Activated CD8-positive, alpha-beta memory T cell treated with anti-CD3 and anti-CD28 coated beads, Interleukin-2, amount 50 U/mL, for 48 hours (primary cell): ENCODE results near the gene STAT5B.
A peak's percentile ranks its signal among the peaks of the same experiment; 100 is the strongest.
"Not testable (repeated sequence)": the region's sequence is repeated elsewhere in the genome, so short reads cannot be mapped to it uniquely, and the experiment has no call there.

Source experiments
- DNase-seq: peaks from one replicate; pipeline ENCODE4 v3.0.0-alpha.2; 2020

The STAT5B gene

GRCh38 chr17:42276359-42276608 lies at the start of gene STAT5B:
Gene STAT5B (minus strand): TSS chr17:42276391. CDS start chr17:42232127, 44,264 bp downstream.
- peak; percentile 85 for DNase-seq

- DNase-seq, result no peak
Observed at GRCh38 chr17:42325026-42325425, 48.8 kb upstream of the STAT5B start.

DNA sequence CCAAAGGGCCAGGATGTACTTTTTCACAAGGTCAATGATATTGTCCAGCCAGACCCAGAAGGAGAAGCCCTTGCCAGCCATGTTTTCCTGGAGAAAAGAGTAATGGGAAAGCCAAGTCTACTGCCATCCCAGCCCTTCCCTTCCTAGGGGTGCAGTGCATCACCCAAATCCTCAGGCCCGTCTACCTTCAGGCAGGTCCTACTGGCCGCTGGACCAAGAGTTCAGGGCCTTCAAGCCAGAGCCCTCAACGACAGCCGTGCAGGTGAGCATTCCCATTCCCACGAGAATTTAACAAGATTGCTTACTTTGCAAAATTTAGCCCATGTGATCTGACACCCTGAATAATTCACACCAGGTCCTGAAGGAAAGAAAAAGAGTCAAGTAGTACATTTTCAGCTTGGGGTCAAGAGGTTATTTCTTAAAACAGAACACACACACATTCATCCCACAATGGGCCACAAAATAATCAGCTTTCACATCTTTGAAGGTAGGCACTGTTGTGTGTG lies 47.1 kb upstream of the STAT5B start:
- DNase-seq, result no peak

DNA sequence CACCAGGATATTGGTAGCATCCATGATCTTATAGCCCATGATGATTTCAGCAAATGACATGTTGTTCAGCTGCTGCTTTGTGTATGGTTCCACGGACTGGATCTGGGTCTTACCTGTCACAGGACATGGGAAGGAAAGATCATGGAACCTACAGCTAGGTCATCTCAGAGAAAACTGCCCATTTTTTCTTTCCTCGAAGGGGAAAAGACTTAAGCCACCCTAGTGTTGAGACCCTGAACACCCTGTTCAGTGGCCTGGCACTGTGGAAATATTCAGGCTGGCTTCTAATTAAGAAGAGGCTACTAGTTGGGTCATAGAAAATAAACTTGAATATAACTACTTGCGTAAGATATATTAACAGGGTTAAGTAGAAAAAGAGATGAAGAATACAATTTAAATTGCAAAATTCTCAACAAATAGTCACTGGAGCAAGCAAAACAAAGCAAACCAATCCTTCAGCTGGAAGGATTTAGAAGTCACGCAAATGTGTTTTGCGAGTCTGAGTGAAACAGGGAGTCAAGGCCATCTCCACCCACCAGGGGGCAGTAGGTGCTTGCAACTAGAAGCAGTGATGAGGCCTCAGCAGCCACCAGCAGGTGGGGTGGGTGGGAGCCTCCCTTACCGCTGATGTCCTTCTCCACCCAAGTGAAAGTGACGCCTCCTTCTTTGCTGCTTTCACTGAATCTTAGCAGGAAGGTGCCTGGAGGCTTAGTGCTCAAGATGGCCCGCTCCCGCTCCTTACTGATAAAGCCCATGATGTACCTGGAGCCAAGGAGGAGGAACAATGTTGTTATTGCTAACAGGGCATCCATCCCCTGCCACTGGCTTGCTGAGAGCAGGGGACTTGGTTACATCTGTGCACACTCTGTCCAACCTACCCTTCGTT lies 46.4 kb upstream of the STAT5B start:
- DNase-seq, result peak; percentile 96

GRCh38 chr17:42321555-42321954 lies 45.4 kb upstream of the STAT5B start:
- DNase-seq, result no peak

DNA sequence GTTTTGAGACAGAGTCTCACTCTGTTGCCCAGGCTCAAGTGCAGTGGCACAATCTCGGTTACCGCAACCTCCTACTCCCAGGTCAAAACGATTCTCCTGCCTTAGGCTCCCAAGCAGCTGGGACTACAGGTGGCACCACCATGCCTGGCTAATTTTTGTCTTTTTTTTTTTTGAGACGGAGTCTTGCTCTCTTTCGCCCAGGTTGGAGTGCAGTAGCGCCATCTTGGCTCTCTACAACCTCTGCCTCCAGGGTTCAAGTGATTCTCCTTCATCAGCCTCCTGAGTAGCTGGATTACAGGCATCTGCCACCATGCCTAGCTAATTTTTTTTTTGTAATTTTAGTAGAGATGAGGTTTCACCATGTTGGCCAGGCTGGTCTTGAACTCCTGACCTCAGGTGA lies 41.8 kb upstream of the STAT5B start:
- not testable (repeated sequence) for DNase-seq

DNA sequence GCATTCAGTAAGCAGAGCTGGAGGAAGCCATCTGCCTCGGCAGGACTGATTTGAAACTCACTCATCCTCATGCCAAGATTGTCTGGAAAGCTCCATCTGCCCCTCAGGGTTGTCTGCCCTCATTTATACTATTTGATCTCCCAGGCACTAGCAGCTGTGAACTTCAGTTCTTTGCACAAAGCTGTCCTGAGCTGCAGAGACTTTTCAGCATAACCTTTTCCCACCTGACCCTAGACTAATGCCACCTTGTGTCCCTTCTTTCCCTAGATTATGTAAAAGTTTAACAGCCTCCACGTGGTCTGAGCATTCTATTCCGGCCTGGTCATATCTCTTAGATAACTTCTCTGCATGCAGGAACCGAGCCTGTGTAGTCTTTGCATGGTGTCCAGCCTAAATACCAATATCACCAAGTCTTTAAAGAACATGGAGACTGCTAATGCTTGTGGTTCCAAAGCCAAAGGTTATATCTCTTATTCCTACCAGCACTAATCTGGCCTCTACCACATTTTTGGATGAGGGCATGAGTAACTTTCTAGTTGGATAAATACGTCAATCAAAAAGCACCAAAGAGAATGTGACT lies 41.2 kb upstream of the STAT5B start:
- DNase-seq, result no peak

- DNase-seq, result no peak
Observed at GRCh38 chr17:42316755-42317154, 40.6 kb upstream of the STAT5B start.

GRCh38 chr17:42315402-42316156 lies 39.4 kb upstream of the STAT5B start:
- no peak for DNase-seq

- peak; percentile 68 for DNase-seq
Observed at GRCh38 chr17:42313773-42314566, 37.8 kb upstream of the STAT5B start.

GRCh38 chr17:42313389-42313772 lies 37.2 kb upstream of the STAT5B start:
- no peak for DNase-seq

- DNase-seq, result peak; percentile 89
Observed at GRCh38 chr17:42312285-42313130, 36.3 kb upstream of the STAT5B start.

DNA sequence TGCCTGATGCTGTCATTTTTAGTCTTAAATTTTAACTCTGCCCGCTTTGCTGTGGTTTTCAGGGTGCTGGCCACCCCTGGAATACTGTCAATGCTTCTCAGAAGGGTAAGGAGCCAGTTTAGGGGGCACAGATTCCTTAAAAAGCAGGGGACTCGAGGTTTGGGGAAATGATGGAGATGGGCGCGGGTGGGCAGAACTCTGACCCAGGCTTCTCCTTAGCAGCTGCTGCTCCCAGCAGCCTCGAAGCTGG lies 35.8 kb upstream of the STAT5B start:
- DNase-seq, result no peak

DNA sequence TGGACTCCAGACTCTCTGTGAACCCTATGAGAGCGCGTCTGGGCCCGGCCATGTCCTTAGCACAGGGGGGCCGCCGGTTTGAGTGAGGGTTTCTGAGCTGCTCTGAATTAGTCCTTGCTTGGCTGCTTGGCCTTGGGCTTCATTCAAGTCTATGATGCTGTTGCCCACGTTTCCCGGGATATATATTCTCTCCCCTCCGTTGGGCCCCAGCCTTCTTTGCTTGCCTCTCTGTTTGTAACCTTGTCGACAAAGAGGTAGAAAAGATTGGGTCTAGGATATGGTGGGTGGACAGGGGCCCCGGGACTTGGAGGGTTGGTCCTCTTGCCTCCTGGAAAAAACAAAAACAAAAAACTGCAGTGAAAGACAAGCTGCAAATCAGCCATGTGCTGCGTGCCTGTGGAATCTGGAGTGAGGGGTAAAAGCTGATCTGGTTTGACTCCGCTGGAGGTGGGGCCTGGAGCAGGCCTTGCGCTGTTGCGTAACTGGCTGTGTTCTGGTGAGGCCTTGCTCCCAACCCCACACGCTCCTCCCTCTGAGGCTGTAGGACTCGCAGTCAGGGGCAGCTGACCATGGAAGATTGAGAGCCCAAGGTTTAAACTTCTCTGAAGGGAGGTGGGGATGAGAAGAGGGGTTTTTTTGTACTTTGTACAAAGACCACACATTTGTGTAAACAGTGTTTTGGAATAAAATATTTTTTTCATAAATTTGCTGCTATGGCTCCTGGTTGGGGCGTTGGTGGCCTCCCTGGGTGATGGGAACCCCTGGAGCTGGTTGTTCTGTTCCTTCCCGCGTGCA lies 35.2 kb upstream of the STAT5B start:
- peak; percentile 72 for DNase-seq

GRCh38 chr17:42310787-42311215 lies 34.6 kb upstream of the STAT5B start:
- no peak for DNase-seq

DNA sequence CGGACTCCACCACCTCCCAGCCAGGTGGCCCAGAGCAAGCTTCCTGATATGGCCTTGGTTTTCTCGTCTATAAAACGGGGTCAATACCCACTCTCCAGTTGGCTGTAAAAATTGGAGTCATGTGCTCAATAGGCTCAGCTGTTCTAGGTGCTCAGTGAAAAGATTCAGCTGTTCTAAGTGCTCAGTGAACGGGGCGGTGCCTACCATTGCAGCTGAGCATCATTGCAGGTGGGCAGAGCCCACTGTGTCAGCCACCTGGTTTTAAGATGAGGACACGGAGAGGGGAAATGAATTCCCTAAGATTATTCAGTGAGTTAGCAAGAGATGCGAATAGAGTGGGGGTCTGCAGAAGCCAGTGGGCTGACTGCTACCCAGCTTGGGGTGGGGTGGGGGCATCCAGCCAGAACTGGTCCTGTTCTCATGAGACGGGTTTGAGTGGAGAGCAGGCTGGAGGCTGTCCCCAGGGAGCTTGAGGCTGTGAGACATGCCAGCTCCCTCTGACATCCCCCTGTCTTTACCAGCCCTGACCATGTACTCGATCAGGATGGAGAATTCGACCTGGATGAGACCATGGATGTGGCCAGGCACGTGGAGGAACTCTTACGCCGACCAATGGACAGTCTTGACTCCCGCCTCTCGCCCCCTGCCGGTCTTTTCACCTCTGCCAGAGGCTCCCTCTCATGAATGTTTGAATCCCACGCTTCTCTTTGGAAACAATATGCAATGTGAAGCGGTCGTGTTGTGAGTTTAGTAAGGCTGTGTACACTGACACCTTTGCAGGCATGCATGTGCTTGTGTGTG lies 34.0 kb upstream of the STAT5B start:
- DNase-seq, result no peak

DNA sequence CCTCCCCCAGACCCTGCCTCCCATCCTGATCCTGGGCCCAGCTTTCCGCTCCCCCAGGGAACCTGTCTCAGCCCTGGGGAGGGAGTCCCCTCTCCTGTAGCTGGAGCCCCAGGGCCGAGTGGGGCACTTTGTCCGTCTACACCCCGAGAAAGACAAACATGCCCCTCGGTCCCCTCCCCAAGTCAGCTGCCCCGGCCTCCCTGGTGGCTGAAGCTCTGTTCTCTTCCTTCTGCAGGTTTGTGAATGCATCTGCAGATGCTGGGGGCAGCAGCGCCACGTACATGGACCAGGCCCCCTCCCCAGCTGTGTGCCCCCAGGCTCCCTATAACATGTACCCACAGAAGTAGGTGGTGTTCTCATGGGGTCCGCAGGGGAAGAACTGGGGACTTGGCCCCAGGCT lies 33.0 kb upstream of the STAT5B start:
- no peak for DNase-seq

DNA sequence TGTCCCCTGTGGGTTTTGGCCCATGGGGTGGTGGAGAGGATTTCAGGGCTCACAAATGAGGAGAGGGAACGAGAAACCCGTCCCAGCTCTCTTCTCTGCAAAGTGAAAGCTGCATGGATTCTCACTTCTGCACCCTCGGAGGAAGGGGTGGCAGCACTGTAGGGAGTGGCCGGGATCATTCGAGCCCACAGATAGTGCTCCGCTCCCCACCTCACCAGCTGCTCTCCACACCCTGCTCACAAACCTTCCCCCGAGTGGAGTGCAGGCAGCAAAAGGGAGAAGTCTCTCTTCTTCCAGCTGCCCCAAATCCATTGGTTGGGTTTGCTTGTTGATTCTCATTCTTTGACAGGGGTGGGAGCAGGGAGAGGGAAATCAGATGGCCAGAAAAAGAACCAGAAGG lies 32.3 kb upstream of the STAT5B start:
- no peak for DNase-seq

GRCh38 chr17:42307362-42307927 lies 31.3 kb upstream of the STAT5B start:
- DNase-seq, result no peak

GRCh38 chr17:42306385-42306667 lies 30.1 kb upstream of the STAT5B start:
- DNase-seq, result no peak
